ENCODE data around the gene ALDH1A2. TPM values are rescaled to one million over a fixed set of nuclear protein-coding genes. Genes with fewer than 3 reads are reported as not detected.
"Not testable (repeated sequence)": the region's sequence is repeated elsewhere in the genome, so short reads cannot be mapped to it uniquely, and the experiment has no call there.

The ALDH1A2 gene
- total RNA-seq, 1 donor from 2014 or later: 9.3 TPM

DNA sequence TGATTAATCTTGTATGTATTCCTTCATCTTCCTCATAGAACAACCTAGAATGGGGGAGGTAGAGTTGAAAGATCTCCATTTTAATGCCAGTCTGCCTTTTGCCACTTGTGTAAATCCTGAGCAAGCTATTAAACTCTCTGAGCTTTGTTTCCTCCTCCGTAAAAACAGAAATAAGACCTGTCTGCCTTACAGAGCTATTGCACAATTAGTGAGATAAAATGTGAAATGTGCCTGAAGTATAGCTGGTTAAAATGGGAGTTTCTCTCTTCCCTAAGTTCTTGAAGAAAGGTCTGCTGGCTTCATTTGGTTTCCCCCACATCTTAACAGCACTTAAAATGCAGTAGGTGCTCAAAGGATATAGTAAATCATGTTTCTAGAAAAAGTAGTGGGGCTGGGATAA is 19.0 kb downstream of the ALDH1A2 start:
- H3K36me3 ChIP-seq: no peaks in the 10 kb centered on the region
- no peak for TF ChIP-seq CTCF (IDR thresholded peaks at IDR 0.05)
- no peak overlapping the region for H3K4me3 ChIP-seq
- no peaks in the 10 kb centered on the region for H3K9me3 ChIP-seq
- H3K4me1 ChIP-seq: no peaks in the 10 kb centered on the region
- no peak overlapping the region for H3K27ac ChIP-seq
- intact Hi-C loops (cut with DNase I): no loop called here
- H3K27me3 ChIP-seq: no peaks in the 10 kb centered on the region
- no peak for DNase-seq (ENCODE audit: low spot score in 2 of 2)

GRCh38 chr15:58045376-58045775 is 20.1 kb downstream of the ALDH1A2 start:
- DNase-seq (ENCODE audit: low spot score in 2 of 2); H3K9me3 ChIP-seq; H3K27ac ChIP-seq; H3K4me1 ChIP-seq; H3K36me3 ChIP-seq; H3K4me3 ChIP-seq; H3K27me3 ChIP-seq; intact Hi-C loops (cut with DNase I): not testable (repeated sequence)

DNA sequence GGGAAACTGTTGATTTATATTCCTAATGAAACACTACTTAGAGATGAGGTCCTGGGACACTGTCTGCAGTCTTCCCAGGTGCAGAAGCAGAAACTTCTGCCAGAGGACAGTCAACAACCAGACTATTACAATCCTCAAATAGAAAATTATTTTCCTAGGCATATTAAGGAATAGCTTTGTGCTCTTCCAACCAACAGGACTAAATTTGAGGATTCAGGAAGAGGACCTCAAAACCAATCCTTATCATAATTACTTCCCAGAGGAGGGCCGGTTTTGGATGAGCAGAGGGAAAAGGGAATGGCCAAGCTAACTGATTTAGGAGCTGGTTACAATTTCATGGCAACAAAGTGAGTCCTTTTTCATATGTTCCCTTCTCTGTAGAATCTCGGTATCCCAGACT is 21.0 kb downstream of the ALDH1A2 start:
- DNase-seq (ENCODE audit: low spot score in 2 of 2): no peak
- no peaks in the 10 kb centered on the region for H3K4me1 ChIP-seq
- H3K27me3 ChIP-seq: no peaks in the 10 kb centered on the region
- intact Hi-C loops (cut with DNase I): no loop called here
- H3K36me3 ChIP-seq: no peaks in the 10 kb centered on the region
- no peak overlapping the region for H3K27ac ChIP-seq
- H3K9me3 ChIP-seq: no peaks in the 10 kb centered on the region
- no peak for TF ChIP-seq CTCF (IDR thresholded peaks at IDR 0.05)
- H3K4me3 ChIP-seq: no peak overlapping the region

DNA sequence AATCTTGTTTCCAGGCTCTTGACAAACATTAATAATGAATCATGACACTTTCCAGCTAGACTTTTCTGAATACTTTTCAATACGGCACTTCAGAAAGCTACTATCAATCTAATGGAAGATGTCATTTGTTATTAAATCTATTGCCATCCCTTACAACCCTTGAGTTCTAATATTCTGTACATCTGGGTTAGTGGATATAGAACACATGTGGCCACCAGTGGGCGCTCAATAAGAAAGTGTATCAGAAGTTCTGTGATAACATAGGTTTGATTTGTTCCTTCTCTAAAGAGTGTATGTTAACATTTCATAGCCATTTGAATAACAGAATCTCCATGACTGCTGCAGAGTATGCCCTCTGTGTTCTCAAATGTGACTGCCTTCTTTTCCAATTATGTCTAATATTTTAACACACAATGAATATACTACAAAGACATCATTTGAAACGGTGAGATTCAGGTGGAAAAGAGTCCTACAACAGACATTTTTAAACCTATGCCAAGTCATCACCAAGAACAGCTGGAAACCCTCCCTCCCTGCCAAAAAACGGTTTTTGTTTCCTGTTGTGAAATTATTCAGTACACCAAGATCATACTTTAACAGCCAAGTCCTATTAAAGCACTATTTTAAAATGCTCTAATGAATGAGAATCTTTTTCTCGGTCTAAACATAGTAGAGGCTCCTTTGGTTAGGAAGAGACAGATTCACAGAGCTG is 22.2 kb downstream of the ALDH1A2 start:
- Histone ChIP-seq H3K27me3 (no peaks in the 10 kb centered on the region), H3K36me3 (no peaks in the 10 kb centered on the region), H3K27ac (no peak overlapping the region), H3K4me1 (no peaks in the 10 kb centered on the region), H3K4me3 (no peak overlapping the region), H3K9me3 (no peaks in the 10 kb centered on the region)
- peak in 2 of 3 experiments; percentile 39 to 51 for TF ChIP-seq CTCF (IDR thresholded peaks at IDR 0.05)
- intact Hi-C loops (cut with DNase I): no loop called here
- no peak for DNase-seq (ENCODE audit: low spot score in 2 of 2)

DNA sequence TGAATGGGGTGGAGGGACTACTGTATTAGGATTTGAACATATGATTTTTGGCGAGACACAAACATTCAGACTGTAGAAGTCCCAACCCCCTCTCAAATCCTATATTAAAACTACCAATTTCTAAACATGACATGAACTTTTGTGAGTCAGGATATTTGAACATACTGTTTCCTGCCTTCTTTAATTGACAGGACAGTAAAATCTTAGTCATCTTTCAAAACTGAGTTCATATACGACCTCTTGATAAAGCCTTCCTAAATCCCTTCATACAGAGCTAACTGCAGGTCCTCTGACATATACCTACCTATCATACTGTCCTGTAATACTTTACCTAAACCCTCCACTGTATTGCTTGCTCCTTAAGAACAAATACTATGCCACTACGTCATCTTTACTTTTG is 23.5 kb downstream of the ALDH1A2 start:
- no peak overlapping the region for H3K27ac ChIP-seq
- no peaks in the 10 kb centered on the region for H3K27me3 ChIP-seq
- TF ChIP-seq CTCF (IDR thresholded peaks at IDR 0.05): no peak
- DNase-seq (ENCODE audit: low spot score in 2 of 2): no peak
- H3K9me3 ChIP-seq: no peaks in the 10 kb centered on the region
- no peaks in the 10 kb centered on the region for H3K4me1 ChIP-seq
- no peak overlapping the region for H3K4me3 ChIP-seq
- intact Hi-C loops (cut with DNase I): no loop called here
- no peaks in the 10 kb centered on the region for H3K36me3 ChIP-seq

DNA sequence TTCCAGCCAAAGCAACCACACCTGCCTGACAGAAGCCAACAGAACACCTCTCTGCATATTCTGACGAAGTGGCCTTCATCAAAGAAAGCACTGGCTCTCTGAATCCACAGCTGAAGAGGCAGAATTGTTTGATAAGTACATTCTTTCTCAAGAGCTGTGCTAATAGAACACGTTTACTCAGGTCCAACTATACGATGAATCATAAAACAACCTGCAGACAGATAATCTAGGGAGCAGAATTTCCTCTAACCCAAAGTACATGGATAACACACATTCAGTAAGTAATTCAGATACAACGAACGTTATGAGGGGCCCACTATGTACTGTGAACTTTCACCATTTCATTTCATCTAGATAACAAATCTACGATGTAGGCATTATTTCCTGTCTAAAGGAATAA is 25.4 kb downstream of the ALDH1A2 start:
- no peaks in the 10 kb centered on the region for H3K4me1 ChIP-seq
- no peak for DNase-seq (ENCODE audit: low spot score in 2 of 2)
- no peak overlapping the region for H3K27ac ChIP-seq
- no peaks in the 10 kb centered on the region for H3K36me3 ChIP-seq
- no peak for TF ChIP-seq CTCF (IDR thresholded peaks at IDR 0.05)
- no peaks in the 10 kb centered on the region for H3K9me3 ChIP-seq
- H3K27me3 ChIP-seq: no peaks in the 10 kb centered on the region
- H3K4me3 ChIP-seq: no peak overlapping the region
- intact Hi-C loops (cut with DNase I): no loop called here

Data from ascending aorta (tissue), 2 donors.